ENCODE measurements around the gene OR10AD1. TPM values are rescaled to one million over a fixed set of nuclear protein-coding genes. Genes with fewer than 3 reads are reported as not detected.

OR10AD1 gene
- not detected in 2 replicates for total RNA-seq

GRCh38 chr12:48203192-48203591, at the start of gene OR10AD1:
OR10AD1 (minus strand) TSS chr12:48203292; CDS start chr12:48203292, 0 bp downstream.

GRCh38 chr12:48183091-48183875, 19.8 kb downstream of the OR10AD1 start, which contains the start of gene CCDC184:
CCDC184 (plus strand) TSS chr12:48183644; CDS start chr12:48184123, 479 bp downstream.

GRCh38 chr12:48157018-48157888, 45.8 kb downstream of the OR10AD1 start, which contains the start of gene ASB8:
ASB8 (minus strand) TSS chr12:48157515; CDS start chr12:48153496, 4,019 bp downstream.

Other genes with a start within 250 kb of the OR10AD1 start
- 84.7 and 135 TPM in 2 replicates for gene TMEM106C, start 239.7 kb downstream of the OR10AD1 start, total RNA-seq
- not detected in 2 replicates for gene COL2A1, start 198.8 kb downstream of the OR10AD1 start, total RNA-seq
- 9.2 and 16.3 TPM in 2 replicates for gene SENP1, start 97.2 kb downstream of the OR10AD1 start, total RNA-seq
- gene PFKM, start 83.9 kb downstream of the OR10AD1 start, total RNA-seq: 59.9 and 64.0 TPM in 2 replicates
- gene ASB8, start 45.8 kb downstream of the OR10AD1 start, total RNA-seq: 16.1 and 38.9 TPM in 2 replicates
- gene CCDC184, start 19.6 kb downstream of the OR10AD1 start, total RNA-seq: 0.58 and 1.1 TPM in 2 replicates
- gene ZNF641, start 147.6 kb upstream of the OR10AD1 start, total RNA-seq: 6.6 and 13.8 TPM in 2 replicates

Data from myometrial cell (primary cell).